Measurements from ENCODE around the gene PRDX2. TPM values are rescaled to one million over a fixed set of nuclear protein-coding genes. Genes with fewer than 3 reads are reported as not detected.

Gene PRDX2
- total and polyA plus RNA-seq, 2 of the 4 experiments (the other 2 are of a cell fraction): 371 to 378 TPM

GRCh38 chr19:12786952-12787351 is 14.6 kb downstream of the PRDX2 start:
- H3K18ac ChIP-seq (ENCODE audit: low read depth, low read length): no peak overlapping the region
- H2AFZ ChIP-seq (replicated peaks; ENCODE audit: low read length, poor library complexity): no peak overlapping the region
- POLR2A ChIA-PET (ENCODE audit: unreplicated experiment): no interaction called here
- H3K9me1 ChIP-seq (ENCODE audit: insufficient read depth, low read length): peaks cover 21% of the 10 kb centered on the region
- peak overlapping the region; percentile 15; the same call in 1 of the 2 replicates for H2BK20ac ChIP-seq (ENCODE audit: low read depth, low read length)
- dilution Hi-C loops (cut with HindIII; ENCODE audit: low sequenced_read_pairs, unreplicated experiment): no loop called here
- no peak overlapping the region for H4K5ac ChIP-seq (ENCODE audit: low read depth, low read length)
- peak overlapping the region; percentile 53; the same call in 1 of the 3 replicates for H2BK15ac ChIP-seq (ENCODE audit: low read depth, low read length)
- no peak overlapping the region for H3K23ac ChIP-seq (ENCODE audit: low read depth, low read length)
- intact Hi-C loops (cut with micrococcal nuclease): no loop called here
- H2AK9ac ChIP-seq (replicated peaks; ENCODE audit: low read depth, low read length, poor library complexity): no peak overlapping the region
- CTCF ChIA-PET: interaction anchor here (0.6 kb wide), 1 partner anchor 10 kb away, joined by 3 read pairs; no protein-coding TSS in a partner anchor
- H2AK5ac ChIP-seq (ENCODE audit: low read depth, low read length): peak overlapping the region; percentile 13; the same call in 1 of the 2 replicates
- H3K56ac ChIP-seq (ENCODE audit: extremely low read depth, insufficient read depth, low read length): no peak overlapping the region
- H3K27me3 ChIP-seq (ENCODE audit: control insufficient read depth, insufficient read depth, low read length): no peaks in the 10 kb centered on the region
- WGBS, 2 experiments (ENCODE audit: extremely low coverage in 2 of 2, insufficient read length in 1 of 2): no CpG with 5 or more reads among the region's 3 CpGs
- H3K27ac ChIP-seq (ENCODE audit: insufficient read depth, low read length): no peak overlapping the region
- no peak overlapping the region for H4K91ac ChIP-seq (ENCODE audit: insufficient read depth, low read depth, low read length)
- no TSS peak for BruUV-seq (replicated peaks)
- no peak overlapping the region for H3K9ac ChIP-seq (ENCODE audit: low read depth, low read length)
- no peak for TF ChIP-seq POLR2A (IDR thresholded peaks at IDR 0.05; ENCODE audit: low read depth, low read length)
- no peak for TF ChIP-seq NFE2L2 (IDR thresholded peaks at IDR 0.05; ENCODE audit: low read depth, low read length)
- TF ChIP-seq MXI1 (IDR thresholded peaks at IDR 0.05; ENCODE audit: borderline replicate concordance, low read depth, low read length): no peak
- H4K8ac ChIP-seq (ENCODE audit: low read depth in 2 of 2, low read length in 2 of 2): no peak overlapping the region
- no peak overlapping the region for H2BK120ac ChIP-seq (ENCODE audit: low read depth, low read length)
- ATAC-seq (ENCODE audit: low read depth): no peak
- H3K36me3 ChIP-seq (ENCODE audit: control insufficient read depth, insufficient read depth, low read length): no peaks in the 10 kb centered on the region
- no peak overlapping the region for H3K4me2 ChIP-seq (ENCODE audit: low read depth, low read length)
- peaks cover 51% of the 10 kb centered on the region for H3K4me1 ChIP-seq (ENCODE audit: control insufficient read depth, insufficient read depth, low read length)
- no peaks in the 10 kb centered on the region for H3K9me3 ChIP-seq (ENCODE audit: control insufficient read depth, insufficient read depth, low read length)
- no peak overlapping the region for H3K4me3 ChIP-seq (ENCODE audit: insufficient read depth, low read depth, low read length)
- H3K14ac ChIP-seq (replicated peaks; ENCODE audit: low read depth, low read length): no peak overlapping the region
- no peak overlapping the region for H3K4ac ChIP-seq (ENCODE audit: low read depth, low read length)
- H3K79me1 ChIP-seq (ENCODE audit: low read depth in 1 of 2, low read length in 2 of 2): peaks cover 0 to 38% of the 10 kb centered on the region in 2 experiments; a peak in 2 of 4 replicates
- H4K20me1 ChIP-seq (ENCODE audit: insufficient read depth, low read length): peaks cover 10% of the 10 kb centered on the region
- in situ Hi-C loops (cut with MboI; ENCODE audit: low sequenced_read_pairs): loop anchor here (25.0 kb wide), 1 partner anchor 1050 kb away; no protein-coding TSS in a partner anchor
- H2BK5ac ChIP-seq (ENCODE audit: low read depth, low read length, poor library complexity, severe bottlenecking): no peak overlapping the region
- no peak for DNase-seq
